ENCODE data around the gene FAAP100.

DNA sequence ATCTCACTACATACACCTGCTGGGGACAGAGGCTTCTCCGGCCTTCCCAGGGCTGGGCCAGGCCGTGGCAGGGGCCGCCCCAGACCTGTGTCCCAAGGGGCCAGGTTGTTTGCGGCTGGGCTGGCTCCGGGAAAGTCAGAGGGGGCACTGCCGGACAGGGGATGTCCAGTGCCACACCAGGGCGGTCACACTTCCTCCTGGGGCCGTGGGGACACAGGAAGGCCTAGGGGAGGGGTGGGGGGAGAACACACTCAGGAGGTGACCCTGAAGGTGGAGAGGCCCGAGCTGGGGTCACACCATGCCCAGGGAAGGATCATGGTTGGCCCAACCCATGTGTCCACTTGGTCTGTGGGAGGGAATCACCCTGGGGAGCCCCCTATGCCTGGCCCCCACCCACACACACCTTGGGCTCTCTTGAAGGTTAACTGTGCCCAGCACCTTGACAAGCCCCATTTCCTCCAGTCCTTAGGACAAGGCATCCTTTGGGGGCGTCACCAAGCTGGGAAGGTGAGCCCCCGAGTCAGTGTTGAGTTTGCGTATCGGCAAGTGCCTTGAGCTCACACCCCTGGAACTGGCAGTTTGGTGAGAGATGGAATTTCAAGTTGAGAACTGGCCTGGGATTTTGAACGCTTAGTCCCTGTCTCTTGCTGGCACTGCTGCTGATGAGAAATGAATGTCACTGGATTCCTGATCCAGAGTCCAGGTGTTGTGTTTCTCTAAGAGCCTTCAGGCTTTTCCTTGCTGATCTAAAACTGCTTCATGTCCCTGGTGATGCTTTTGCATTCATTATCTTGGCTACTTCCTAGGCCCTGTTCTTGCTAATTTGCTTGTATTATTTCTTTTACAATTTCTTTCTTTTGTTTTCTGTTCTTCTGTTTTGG, 31.9 kb downstream of the FAAP100 start:
- TF ChIP-seq POLR2A (IDR thresholded peaks at IDR 0.05) (no peak), POLR2AphosphoS5 (IDR thresholded peaks at IDR 0.05; ENCODE audit: insufficient read depth in 1 of 2, low read depth in 1 of 2) (no peak)

Data from vagina (tissue), 2 donors.